Trophoblast cell (in vitro differentiated cells and primary cell): ENCODE data around the gene KIRREL3.
A peak's percentile ranks its signal among the peaks of the same experiment; 100 is the strongest.

Experiments used
- DNase-seq, 2 donors: peaks; one replicate each; pipeline ENCODE4 v3.0.0-alpha.2; 2016
- H2AFZ ChIP-seq: 2 replicates; pipeline ENCODE4 v1.6.1; 2013; ENCODE audit warnings: low read length, moderate library complexity, mild to moderate bottlenecking; ENCODE audit not compliant: insufficient read depth, poor library complexity
- H2AK5ac ChIP-seq: 2 replicates; pipeline ENCODE4 v1.6.1; 2013; ENCODE audit warnings: mild to moderate bottlenecking, low read length
- H2BK120ac ChIP-seq: 2 replicates; pipeline ENCODE4 v1.6.1; 2013; ENCODE audit warnings: low read length, mild to moderate bottlenecking, moderate library complexity; ENCODE audit not compliant: insufficient read depth, poor library complexity
- H2BK12ac ChIP-seq: 2 replicates; pipeline ENCODE4 v1.6.1; 2013; ENCODE audit warnings: mild to moderate bottlenecking, low read length, moderate library complexity
- H2BK5ac ChIP-seq: 2 replicates; pipeline ENCODE4 v1.6.1; 2013; ENCODE audit warnings: low read length, low read depth, moderate library complexity, mild to moderate bottlenecking; ENCODE audit not compliant: poor library complexity
- H3K14ac ChIP-seq: 2 replicates; pipeline ENCODE4 v1.6.1; 2013; ENCODE audit warnings: mild to moderate bottlenecking, low read length
- H3K18ac ChIP-seq: 2 replicates; pipeline ENCODE4 v1.6.1; 2013; ENCODE audit warnings: mild to moderate bottlenecking, low read length
- H3K23ac ChIP-seq: 2 replicates; pipeline ENCODE4 v1.6.1; 2013; ENCODE audit warnings: low read length
- H3K27ac ChIP-seq: 2 replicates; pipeline ENCODE4 v1.5.1; 2013; ENCODE audit warnings: low read depth, mild to moderate bottlenecking, inconsistent platforms, low read length, moderate library complexity
- H3K27me3 ChIP-seq: 2 replicates; pipeline ENCODE4 v1.6.1; 2013; ENCODE audit warnings: inconsistent platforms, mild to moderate bottlenecking, low read length, moderate library complexity; ENCODE audit not compliant: insufficient read depth
- H3K36me3 ChIP-seq, 2 experiments: 1 replicate in 1 of 2; 2 replicates in 1 of 2; pipeline ENCODE4 v1.6.1; 2013; ENCODE audit warnings: low read length in 2 of 2, mild to moderate bottlenecking in 2 of 2, moderate library complexity in 1 of 2; ENCODE audit not compliant: insufficient read depth in 2 of 2, control insufficient read depth in 1 of 2
- H3K4ac ChIP-seq: 2 replicates; pipeline ENCODE4 v1.6.1; 2013; ENCODE audit warnings: low read depth, mild to moderate bottlenecking, low read length, moderate library complexity
- H3K4me1 ChIP-seq, 2 experiments: 1 replicate in 1 of 2; 2 replicates in 1 of 2; pipeline ENCODE4 v1.6.1; 2013; ENCODE audit warnings: low read length in 2 of 2, mild to moderate bottlenecking in 2 of 2, moderate library complexity in 1 of 2; ENCODE audit not compliant: insufficient read depth in 2 of 2, control insufficient read depth in 1 of 2
- H3K4me2 ChIP-seq: 2 replicates; pipeline ENCODE4 v1.6.1; 2013; ENCODE audit warnings: inconsistent platforms, mild to moderate bottlenecking, low read length, moderate library complexity
- H3K4me3 ChIP-seq: 2 replicates; pipeline ENCODE4 v1.5.1; 2013; ENCODE audit warnings: mild to moderate bottlenecking, low read depth, low read length, inconsistent platforms
- H3K79me1 ChIP-seq: one replicate; pipeline ENCODE4 v1.6.1; 2013; ENCODE audit warnings: low read length
- H3K79me2 ChIP-seq: 2 replicates; pipeline ENCODE4 v1.6.1; 2013; ENCODE audit warnings: low read length, mild to moderate bottlenecking; ENCODE audit not compliant: control insufficient read depth, insufficient read depth, poor library complexity
- H3K9ac ChIP-seq: 2 replicates; pipeline ENCODE4 v1.6.1; 2013; ENCODE audit warnings: mild to moderate bottlenecking, low read length
- H3K9me3 ChIP-seq: 2 replicates; pipeline ENCODE4 v1.6.1; 2013; ENCODE audit warnings: low read depth, mild to moderate bottlenecking, control low read depth, inconsistent platforms, low read length; ENCODE audit not compliant: insufficient read depth
- H4K12ac ChIP-seq: 2 replicates; pipeline ENCODE4 v1.6.1; 2013; ENCODE audit warnings: low read depth, mild to moderate bottlenecking, low read length, moderate library complexity
- H4K8ac ChIP-seq: 2 replicates; pipeline ENCODE4 v1.6.1; 2013; ENCODE audit warnings: low read depth, mild to moderate bottlenecking, low read length, moderate library complexity
- H4K91ac ChIP-seq: one replicate; pipeline ENCODE4 v1.6.1; 2013; ENCODE audit warnings: low read depth, mild to moderate bottlenecking, low read length, moderate library complexity
- WGBS: extraction: QIAGEN DNeasy Blood & Tissue Kit; methylation state at CpG from one replicate; pipeline ENCODE4 v1.1.7; 2013; ENCODE audit warnings: missing lambda C conversion rate; ENCODE audit not compliant: insufficient read length, insufficient coverage; ENCODE audit errors: extremely low coverage; 5-methylcytosine and 5-hydroxymethylcytosine counted together

KIRREL3 gene

GRCh38 chr11:126996036-126996804 is 4.3 kb downstream of the KIRREL3 start:
- no CpG with 5 or more reads among the region's 4 CpGs for WGBS
- Histone ChIP-seq H3K4me1 (peaks cover 2 to 8% of the 10 kb centered on the region in 2 experiments), H3K4ac (no peak overlapping the region), H4K12ac (no peak overlapping the region), H3K27ac (no peak overlapping the region), H3K4me3 (no peak overlapping the region), H3K23ac (no peak overlapping the region), H3K14ac (no peak overlapping the region), H3K4me2 (no peak overlapping the region), H3K79me1 (no peaks in the 10 kb centered on the region), H3K9me3 (no peaks in the 10 kb centered on the region), H2BK120ac (no peak overlapping the region), H2BK5ac (no peak overlapping the region), H2BK12ac (no peak overlapping the region), H2AFZ (no peak overlapping the region), H4K91ac (no peak overlapping the region), H3K18ac (no peak overlapping the region), H4K8ac (no peak overlapping the region), H3K79me2 (no peaks in the 10 kb centered on the region), H3K27me3 (peaks cover 27% of the 10 kb centered on the region), H3K36me3 (no peaks in the 10 kb centered on the region), H3K9ac (no peak overlapping the region), H2AK5ac (no peak overlapping the region)
- no peak for DNase-seq

GRCh38 chr11:126993599-126993998 is 7.0 kb downstream of the KIRREL3 start:
- Histone ChIP-seq H2BK5ac (no peak overlapping the region), H3K4me2 (no peak overlapping the region), H3K4me1 (peaks cover 2 to 5% of the 10 kb centered on the region in 2 experiments), H3K9me3 (no peaks in the 10 kb centered on the region), H3K9ac (no peak overlapping the region), H2AFZ (no peak overlapping the region), H3K18ac (no peak overlapping the region), H3K79me1 (no peaks in the 10 kb centered on the region), H3K79me2 (no peaks in the 10 kb centered on the region), H2BK120ac (no peak overlapping the region), H3K23ac (no peak overlapping the region), H3K4me3 (no peak overlapping the region), H3K27ac (no peak overlapping the region), H3K4ac (no peak overlapping the region), H3K36me3 (no peaks in the 10 kb centered on the region), H2AK5ac (no peak overlapping the region), H3K14ac (no peak overlapping the region), H3K27me3 (peaks cover 3% of the 10 kb centered on the region), H4K8ac (no peak overlapping the region), H4K91ac (no peak overlapping the region), H2BK12ac (no peak overlapping the region), H4K12ac (no peak overlapping the region)
- peak; percentile 71 to 88 for DNase-seq
- no CpG with 5 or more reads among the region's 2 CpGs for WGBS

GRCh38 chr11:126992804-126993111 is 7.8 kb downstream of the KIRREL3 start:
- H3K4me2 ChIP-seq: peak overlapping the region; percentile 44

GRCh38 chr11:126992065-126992803 is 8.3 kb downstream of the KIRREL3 start:
- no peaks in the 10 kb centered on the region for H3K27me3 ChIP-seq
- H3K79me2 ChIP-seq: no peaks in the 10 kb centered on the region
- H3K14ac ChIP-seq: no peak overlapping the region
- no peaks in the 10 kb centered on the region for H3K9me3 ChIP-seq
- no peak overlapping the region for H3K4ac ChIP-seq
- no peak overlapping the region for H2BK12ac ChIP-seq
- H3K23ac ChIP-seq: no peak overlapping the region
- H2AK5ac ChIP-seq: no peak overlapping the region
- no peak overlapping the region for H3K27ac ChIP-seq
- no peak overlapping the region for H3K9ac ChIP-seq
- H2AFZ ChIP-seq: no peak overlapping the region
- no CpG with 5 or more reads among the region's 6 CpGs for WGBS
- no peak overlapping the region for H2BK5ac ChIP-seq
- H3K36me3 ChIP-seq: no peaks in the 10 kb centered on the region
- no peak overlapping the region for H3K4me3 ChIP-seq
- no peak overlapping the region for H2BK120ac ChIP-seq
- H3K4me1 ChIP-seq: peaks cover 2 to 5% of the 10 kb centered on the region in 2 experiments
- peak overlapping the region; percentile 44 for H3K4me2 ChIP-seq
- no peaks in the 10 kb centered on the region for H3K79me1 ChIP-seq
- H4K91ac ChIP-seq: no peak overlapping the region
- H4K8ac ChIP-seq: no peak overlapping the region
- no peak overlapping the region for H3K18ac ChIP-seq
- no peak overlapping the region for H4K12ac ChIP-seq
- peak; percentile 92 to 98 for DNase-seq

More at GRCh38 chr11:126992804-126993111, 7.8 kb downstream of the KIRREL3 start:
- Histone ChIP-seq H2BK12ac (no peak overlapping the region), H3K4me3 (no peak overlapping the region), H4K8ac (no peak overlapping the region), H4K12ac (no peak overlapping the region), H3K23ac (no peak overlapping the region), H3K9me3 (no peaks in the 10 kb centered on the region), H3K36me3 (no peaks in the 10 kb centered on the region), H3K4ac (no peak overlapping the region), H3K79me2 (no peaks in the 10 kb centered on the region), H3K27ac (no peak overlapping the region), H2AFZ (no peak overlapping the region), H3K4me1 (peaks cover 2 to 5% of the 10 kb centered on the region in 2 experiments), H3K9ac (no peak overlapping the region), H3K18ac (no peak overlapping the region), H2BK5ac (no peak overlapping the region), H3K79me1 (no peaks in the 10 kb centered on the region), H3K27me3 (no peaks in the 10 kb centered on the region), H4K91ac (no peak overlapping the region), H2BK120ac (no peak overlapping the region), H2AK5ac (no peak overlapping the region), H3K14ac (no peak overlapping the region)
- DNase-seq: peak; percentile 6 to 72
- WGBS: no CpG with 5 or more reads among the region's 2 CpGs
